Epithelial cell of proximal tubule (primary cell): ENCODE data around the gene GSTM3. TPM values are rescaled to one million over a fixed set of nuclear protein-coding genes. Genes with fewer than 3 reads are reported as not detected.

Experiments
- DNase-seq: peaks from one replicate; pipeline ENCODE4 v3.0.0-alpha.2; 2011; ENCODE audit warnings: low read depth
- H3K4me3 ChIP-seq: 2 replicates; pipeline ENCODE4 v1.5.1; 2011; ENCODE audit warnings: low read depth, mild to moderate bottlenecking, low read length
- CTCF ChIP-seq: conservative IDR thresholded peaks from 2 replicates; pipeline ENCODE4 v1.5.1; 2012; ENCODE audit warnings: low read depth, mild to moderate bottlenecking, low read length
- total RNA-seq: library from RNA; depleted of rRNA; stranded (reverse); fragments of >200 nt; gene quantifications from 2 replicates; pipeline ENCODE4 v1.2.3, GENCODE V29; 2015

The GSTM3 gene
- 63.2 and 81.9 TPM in 2 replicates for total RNA-seq

GRCh38 chr1:109740615-109741373 is at the start of gene GSTM3:
Gene GSTM3, minus strand, starts transcription at chr1:109741038. Its CDS starts 751 bp downstream, at chr1:109740287.
- TF ChIP-seq CTCF = no peak
- H3K4me3 ChIP-seq = peak within 1 kb of the TSS; percentile 61
- DNase-seq = no peak

GRCh38 chr1:109790329-109790728 is 49.5 kb upstream of the GSTM3 start:
- no peak for DNase-seq
- no peak for TF ChIP-seq CTCF
- H3K4me3 ChIP-seq = no peak overlapping the region

DNA sequence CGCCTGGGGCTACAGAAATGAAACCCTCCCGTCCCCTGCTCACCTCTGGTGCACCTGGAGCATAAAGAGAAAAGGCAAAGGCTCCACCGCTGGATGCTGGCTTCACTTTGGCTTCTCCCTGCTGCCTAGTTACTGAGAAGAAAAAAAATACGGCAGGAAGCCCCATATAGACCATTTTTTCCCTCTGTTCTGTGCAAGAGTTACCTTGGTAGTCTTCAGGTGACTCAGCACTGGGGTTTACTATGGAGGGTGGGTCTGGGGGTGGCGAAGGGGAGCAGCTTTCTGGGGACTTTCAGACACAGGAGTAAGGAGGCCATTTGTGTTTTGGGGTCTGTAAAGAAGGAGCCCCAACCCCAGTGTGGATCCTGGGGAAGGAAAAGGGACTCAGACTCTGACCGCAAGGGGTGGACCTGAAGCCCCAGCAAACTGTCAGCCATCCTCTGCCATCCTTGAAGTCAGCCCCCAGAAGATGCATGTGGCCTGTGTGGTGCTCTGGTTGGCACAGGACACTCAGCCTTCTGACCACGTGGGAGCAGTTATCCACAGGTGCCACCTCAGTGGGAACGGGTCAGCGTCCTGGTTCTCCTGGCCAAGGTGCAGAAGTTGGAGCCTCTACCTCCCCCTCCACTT is 48.8 kb upstream of the GSTM3 start:
- no peak for TF ChIP-seq CTCF
- DNase-seq = no peak
- H3K4me3 ChIP-seq = no peak overlapping the region

GRCh38 chr1:109788695-109789521 is 48.1 kb upstream of the GSTM3 start:
- TF ChIP-seq CTCF = peak; percentile 59
- no peak for DNase-seq

GRCh38 chr1:109787845-109788601 is 47.2 kb upstream of the GSTM3 start:
- no peak overlapping the region for H3K4me3 ChIP-seq
- TF ChIP-seq CTCF = no peak
- DNase-seq = no peak

More at GRCh38 chr1:109788695-109789521, 48.1 kb upstream of the GSTM3 start:
- H3K4me3 ChIP-seq = no peak overlapping the region

- H3K4me3 ChIP-seq = no peak overlapping the region
- TF ChIP-seq CTCF = no peak
- DNase-seq = no peak
These were observed 46.5 kb upstream of the GSTM3 start for GRCh38 chr1:109787211-109787844.
